ENCODE measurements around the gene PKNOX2. TPM values are rescaled to one million over a fixed set of nuclear protein-coding genes. Genes with fewer than 3 reads are reported as not detected.

PKNOX2 gene
- total RNA-seq, 1 experiment from 2014 or later = 3.7 TPM

DNA sequence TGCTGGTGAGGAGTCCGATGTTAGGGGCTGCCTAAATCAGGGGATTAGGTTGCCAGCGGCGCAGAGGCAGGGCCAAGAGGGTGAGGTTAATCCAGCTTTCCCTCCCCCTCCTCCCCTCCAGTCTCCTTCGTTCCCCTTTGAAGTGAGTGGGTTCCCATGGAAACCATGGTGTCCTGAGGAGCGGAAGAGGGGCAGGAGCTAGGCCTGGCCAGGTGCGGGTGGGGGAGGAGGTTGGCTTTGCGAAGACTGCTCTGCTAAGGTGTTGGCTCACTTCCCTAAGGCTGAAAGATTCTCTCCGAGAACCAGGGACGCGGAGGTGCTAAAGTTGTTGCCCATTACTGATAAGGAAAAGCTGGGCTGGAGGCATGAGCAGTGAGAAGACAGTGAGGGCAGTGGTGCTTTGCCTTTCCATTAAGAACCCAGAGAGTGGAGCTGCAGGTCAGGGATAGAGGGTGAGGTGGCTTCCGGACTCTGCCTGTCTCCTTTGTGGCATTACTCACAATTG, 206.9 kb downstream of the PKNOX2 start (continued):
- TF ChIP-seq NR1H2 (CRISPR knock-in tag; IDR thresholded peaks at IDR 0.05) (no peak), NFE2L1 (CRISPR knock-in tag; IDR thresholded peaks at IDR 0.05) (0 out of 2 replicates have a peak, but pooled peaks have one; percentile 48)
- TF ChIP-seq, protein P1, sequence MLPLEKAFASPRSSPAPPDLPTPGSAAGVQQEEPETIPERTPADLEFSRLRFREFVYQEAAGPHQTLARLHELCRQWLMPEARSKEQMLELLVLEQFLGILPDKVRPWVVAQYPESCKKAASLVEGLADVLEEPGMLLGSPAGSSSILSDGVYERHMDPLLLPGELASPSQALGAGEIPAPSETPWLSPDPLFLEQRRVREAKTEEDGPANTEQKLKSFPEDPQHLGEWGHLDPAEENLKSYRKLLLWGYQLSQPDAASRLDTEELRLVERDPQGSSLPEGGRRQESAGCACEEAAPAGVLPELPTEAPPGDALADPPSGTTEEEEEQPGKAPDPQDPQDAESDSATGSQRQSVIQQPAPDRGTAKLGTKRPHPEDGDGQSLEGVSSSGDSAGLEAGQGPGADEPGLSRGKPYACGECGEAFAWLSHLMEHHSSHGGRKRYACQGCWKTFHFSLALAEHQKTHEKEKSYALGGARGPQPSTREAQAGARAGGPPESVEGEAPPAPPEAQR (CRISPR knock-in tag; IDR thresholded peaks at IDR 0.05) = no peak

DNA sequence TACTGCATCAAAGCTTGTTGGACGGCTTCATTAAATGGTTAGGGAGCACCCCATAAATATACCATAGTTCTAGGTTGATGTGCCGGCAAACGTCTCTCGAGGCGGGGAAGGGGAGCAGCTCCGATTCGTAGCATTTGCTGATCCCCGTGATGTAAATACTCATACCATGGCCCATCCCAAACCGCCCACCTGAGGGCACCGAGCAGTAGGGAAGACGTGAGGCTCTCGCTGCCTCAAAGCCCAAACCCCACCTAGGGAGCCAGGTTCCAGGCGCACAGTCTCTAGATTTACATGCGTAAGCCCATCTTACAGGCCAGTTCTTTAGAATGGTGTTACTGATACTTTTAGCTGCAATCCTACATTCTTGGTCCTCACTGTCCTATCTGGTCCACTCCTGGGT, 207.5 kb downstream of the PKNOX2 start:
- Mint-ChIP-seq H3K4me1 (peaks cover 60% of the 10 kb centered on the region), H3K9me3 (no peaks in the 10 kb centered on the region), H3K27me3 (ENCODE audit: low read depth) (peaks cover 5% of the 10 kb centered on the region), H3K27ac (peak overlapping the region; percentile 97), H3K36me3 (no peaks in the 10 kb centered on the region), H3K4me3 (peak overlapping the region; percentile 64)
- ChIA-PET POLR2A (interaction anchor here (1.1 to 1.6 kb wide), 2 partner anchors 8 to 261 kb away, joined by 3 to 5 read pairs; partner anchors contain the start of gene TMEM218), CTCF (interaction anchor here (0.8 to 6.3 kb wide), 21 partner anchors 8 to 309 kb away, joined by 3 to 43 read pairs (median 7); partner anchors contain the start of genes PKNOX2 and SLC37A2)
- ATAC-seq (peak; percentile 9), DNase-seq (ENCODE audit: low spot score) (peak; percentile 20)
- no peak for TF ChIP-seq JAZF1 (CRISPR knock-in tag; IDR thresholded peaks at IDR 0.05)
- TF ChIP-seq TCF7 (CRISPR knock-in tag; IDR thresholded peaks at IDR 0.05; ENCODE audit: low read depth) = no peak
- TF ChIP-seq, protein P2, sequence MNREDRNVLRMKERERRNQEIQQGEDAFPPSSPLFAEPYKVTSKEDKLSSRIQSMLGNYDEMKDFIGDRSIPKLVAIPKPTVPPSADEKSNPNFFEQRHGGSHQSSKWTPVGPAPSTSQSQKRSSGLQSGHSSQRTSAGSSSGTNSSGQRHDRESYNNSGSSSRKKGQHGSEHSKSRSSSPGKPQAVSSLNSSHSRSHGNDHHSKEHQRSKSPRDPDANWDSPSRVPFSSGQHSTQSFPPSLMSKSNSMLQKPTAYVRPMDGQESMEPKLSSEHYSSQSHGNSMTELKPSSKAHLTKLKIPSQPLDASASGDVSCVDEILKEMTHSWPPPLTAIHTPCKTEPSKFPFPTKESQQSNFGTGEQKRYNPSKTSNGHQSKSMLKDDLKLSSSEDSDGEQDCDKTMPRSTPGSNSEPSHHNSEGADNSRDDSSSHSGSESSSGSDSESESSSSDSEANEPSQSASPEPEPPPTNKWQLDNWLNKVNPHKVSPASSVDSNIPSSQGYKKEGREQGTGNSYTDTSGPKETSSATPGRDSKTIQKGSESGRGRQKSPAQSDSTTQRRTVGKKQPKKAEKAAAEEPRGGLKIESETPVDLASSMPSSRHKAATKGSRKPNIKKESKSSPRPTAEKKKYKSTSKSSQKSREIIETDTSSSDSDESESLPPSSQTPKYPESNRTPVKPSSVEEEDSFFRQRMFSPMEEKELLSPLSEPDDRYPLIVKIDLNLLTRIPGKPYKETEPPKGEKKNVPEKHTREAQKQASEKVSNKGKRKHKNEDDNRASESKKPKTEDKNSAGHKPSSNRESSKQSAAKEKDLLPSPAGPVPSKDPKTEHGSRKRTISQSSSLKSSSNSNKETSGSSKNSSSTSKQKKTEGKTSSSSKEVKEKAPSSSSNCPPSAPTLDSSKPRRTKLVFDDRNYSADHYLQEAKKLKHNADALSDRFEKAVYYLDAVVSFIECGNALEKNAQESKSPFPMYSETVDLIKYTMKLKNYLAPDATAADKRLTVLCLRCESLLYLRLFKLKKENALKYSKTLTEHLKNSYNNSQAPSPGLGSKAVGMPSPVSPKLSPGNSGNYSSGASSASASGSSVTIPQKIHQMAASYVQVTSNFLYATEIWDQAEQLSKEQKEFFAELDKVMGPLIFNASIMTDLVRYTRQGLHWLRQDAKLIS (CRISPR knock-in tag; IDR thresholded peaks at IDR 0.05; ENCODE audit: borderline replicate concordance) = no peak
- TF ChIP-seq, protein P3, sequence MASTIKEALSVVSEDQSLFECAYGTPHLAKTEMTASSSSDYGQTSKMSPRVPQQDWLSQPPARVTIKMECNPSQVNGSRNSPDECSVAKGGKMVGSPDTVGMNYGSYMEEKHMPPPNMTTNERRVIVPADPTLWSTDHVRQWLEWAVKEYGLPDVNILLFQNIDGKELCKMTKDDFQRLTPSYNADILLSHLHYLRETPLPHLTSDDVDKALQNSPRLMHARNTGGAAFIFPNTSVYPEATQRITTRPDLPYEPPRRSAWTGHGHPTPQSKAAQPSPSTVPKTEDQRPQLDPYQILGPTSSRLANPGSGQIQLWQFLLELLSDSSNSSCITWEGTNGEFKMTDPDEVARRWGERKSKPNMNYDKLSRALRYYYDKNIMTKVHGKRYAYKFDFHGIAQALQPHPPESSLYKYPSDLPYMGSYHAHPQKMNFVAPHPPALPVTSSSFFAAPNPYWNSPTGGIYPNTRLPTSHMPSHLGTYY (CRISPR knock-in tag; IDR thresholded peaks at IDR 0.05) = no peak
- TF ChIP-seq JUN (CRISPR knock-in tag; IDR thresholded peaks at IDR 0.05) = no peak
- TF ChIP-seq, protein P4, sequence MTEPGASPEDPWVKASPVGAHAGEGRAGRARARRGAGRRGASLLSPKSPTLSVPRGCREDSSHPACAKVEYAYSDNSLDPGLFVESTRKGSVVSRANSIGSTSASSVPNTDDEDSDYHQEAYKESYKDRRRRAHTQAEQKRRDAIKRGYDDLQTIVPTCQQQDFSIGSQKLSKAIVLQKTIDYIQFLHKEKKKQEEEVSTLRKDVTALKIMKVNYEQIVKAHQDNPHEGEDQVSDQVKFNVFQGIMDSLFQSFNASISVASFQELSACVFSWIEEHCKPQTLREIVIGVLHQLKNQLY (CRISPR knock-in tag; IDR thresholded peaks at IDR 0.05) = no peak
- no peak for TF ChIP-seq PRRX2 (CRISPR knock-in tag; IDR thresholded peaks at IDR 0.05)
- TF ChIP-seq SMAD4 (CRISPR knock-in tag; IDR thresholded peaks at IDR 0.05) = no peak
- no peak for TF ChIP-seq GABPB1 (CRISPR knock-in tag; IDR thresholded peaks at IDR 0.05)
- TF ChIP-seq CBFB (CRISPR knock-in tag; IDR thresholded peaks at IDR 0.05; ENCODE audit: low read depth) = no peak
- TF ChIP-seq, protein P5, sequence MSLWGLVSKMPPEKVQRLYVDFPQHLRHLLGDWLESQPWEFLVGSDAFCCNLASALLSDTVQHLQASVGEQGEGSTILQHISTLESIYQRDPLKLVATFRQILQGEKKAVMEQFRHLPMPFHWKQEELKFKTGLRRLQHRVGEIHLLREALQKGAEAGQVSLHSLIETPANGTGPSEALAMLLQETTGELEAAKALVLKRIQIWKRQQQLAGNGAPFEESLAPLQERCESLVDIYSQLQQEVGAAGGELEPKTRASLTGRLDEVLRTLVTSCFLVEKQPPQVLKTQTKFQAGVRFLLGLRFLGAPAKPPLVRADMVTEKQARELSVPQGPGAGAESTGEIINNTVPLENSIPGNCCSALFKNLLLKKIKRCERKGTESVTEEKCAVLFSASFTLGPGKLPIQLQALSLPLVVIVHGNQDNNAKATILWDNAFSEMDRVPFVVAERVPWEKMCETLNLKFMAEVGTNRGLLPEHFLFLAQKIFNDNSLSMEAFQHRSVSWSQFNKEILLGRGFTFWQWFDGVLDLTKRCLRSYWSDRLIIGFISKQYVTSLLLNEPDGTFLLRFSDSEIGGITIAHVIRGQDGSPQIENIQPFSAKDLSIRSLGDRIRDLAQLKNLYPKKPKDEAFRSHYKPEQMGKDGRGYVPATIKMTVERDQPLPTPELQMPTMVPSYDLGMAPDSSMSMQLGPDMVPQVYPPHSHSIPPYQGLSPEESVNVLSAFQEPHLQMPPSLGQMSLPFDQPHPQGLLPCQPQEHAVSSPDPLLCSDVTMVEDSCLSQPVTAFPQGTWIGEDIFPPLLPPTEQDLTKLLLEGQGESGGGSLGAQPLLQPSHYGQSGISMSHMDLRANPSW (CRISPR knock-in tag; conservative IDR thresholded peaks at IDR 0.05; ENCODE audit: low read depth) = no peak
- TF ChIP-seq, protein P6, sequence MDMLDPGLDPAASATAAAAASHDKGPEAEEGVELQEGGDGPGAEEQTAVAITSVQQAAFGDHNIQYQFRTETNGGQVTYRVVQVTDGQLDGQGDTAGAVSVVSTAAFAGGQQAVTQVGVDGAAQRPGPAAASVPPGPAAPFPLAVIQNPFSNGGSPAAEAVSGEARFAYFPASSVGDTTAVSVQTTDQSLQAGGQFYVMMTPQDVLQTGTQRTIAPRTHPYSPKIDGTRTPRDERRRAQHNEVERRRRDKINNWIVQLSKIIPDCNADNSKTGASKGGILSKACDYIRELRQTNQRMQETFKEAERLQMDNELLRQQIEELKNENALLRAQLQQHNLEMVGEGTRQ (CRISPR knock-in tag; IDR thresholded peaks at IDR 0.05) = no peak
- TF ChIP-seq, protein P7, sequence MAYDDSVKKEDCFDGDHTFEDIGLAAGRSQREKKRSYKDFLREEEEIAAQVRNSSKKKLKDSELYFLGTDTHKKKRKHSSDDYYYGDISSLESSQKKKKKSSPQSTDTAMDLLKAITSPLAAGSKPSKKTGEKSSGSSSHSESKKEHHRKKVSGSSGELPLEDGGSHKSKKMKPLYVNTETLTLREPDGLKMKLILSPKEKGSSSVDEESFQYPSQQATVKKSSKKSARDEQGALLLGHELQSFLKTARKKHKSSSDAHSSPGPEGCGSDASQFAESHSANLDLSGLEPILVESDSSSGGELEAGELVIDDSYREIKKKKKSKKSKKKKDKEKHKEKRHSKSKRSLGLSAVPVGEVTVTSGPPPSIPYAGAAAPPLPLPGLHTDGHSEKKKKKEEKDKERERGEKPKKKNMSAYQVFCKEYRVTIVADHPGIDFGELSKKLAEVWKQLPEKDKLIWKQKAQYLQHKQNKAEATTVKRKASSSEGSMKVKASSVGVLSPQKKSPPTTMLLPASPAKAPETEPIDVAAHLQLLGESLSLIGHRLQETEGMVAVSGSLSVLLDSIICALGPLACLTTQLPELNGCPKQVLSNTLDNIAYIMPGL (CRISPR knock-in tag; IDR thresholded peaks at IDR 0.05) = no peak
- TF ChIP-seq TEAD4 (CRISPR knock-in tag; IDR thresholded peaks at IDR 0.05) = no peak
- no peak for TF ChIP-seq FOXJ3 (CRISPR knock-in tag; IDR thresholded peaks at IDR 0.05; ENCODE audit: borderline replicate concordance)
- TF ChIP-seq NFATC4 (CRISPR knock-in tag; IDR thresholded peaks at IDR 0.05) = no peak
- TF ChIP-seq SOX15 (CRISPR knock-in tag; IDR thresholded peaks at IDR 0.05) = no peak

All from WTC11 (cell line).